Islet of Langerhans (tissue), 1 donor: Measurements from ENCODE around the gene KCTD15.

Experiments used
- FAIRE-seq: peaks from one replicate; lab custom pipeline; 2011; peaks lifted over from hg19 to GRCh38; lab: Jason Lieb, UNC

The KCTD15 gene

GRCh38 chr19:33797802-33798671 lies 1.4 kb downstream of the KCTD15 start:
- FAIRE-seq, result no peak

- FAIRE-seq, result no peak
Measured at GRCh38 chr19:33798681-33799111, 2.0 kb downstream of the KCTD15 start.

GRCh38 chr19:33799476-33799875 lies 2.8 kb downstream of the KCTD15 start:
- no peak for FAIRE-seq

GRCh38 chr19:33800012-33800680 lies 3.5 kb downstream of the KCTD15 start:
- no peak for FAIRE-seq

- no peak for FAIRE-seq
Measured at GRCh38 chr19:33801411-33801810, 4.7 kb downstream of the KCTD15 start.

- FAIRE-seq, result no peak
Measured at GRCh38 chr19:33802001-33802400, 5.3 kb downstream of the KCTD15 start.

GRCh38 chr19:33802801-33803200 lies 6.1 kb downstream of the KCTD15 start:
- no peak for FAIRE-seq

GRCh38 chr19:33803383-33803782 lies 6.7 kb downstream of the KCTD15 start:
- FAIRE-seq, result no peak

- no peak for FAIRE-seq
Measured at GRCh38 chr19:33804021-33804799, 7.5 kb downstream of the KCTD15 start.

- FAIRE-seq, result no peak
Measured at GRCh38 chr19:33805313-33805712, 8.6 kb downstream of the KCTD15 start.

- FAIRE-seq, result no peak
Measured at GRCh38 chr19:33805840-33806433, 9.3 kb downstream of the KCTD15 start.

GRCh38 chr19:33806434-33806881 lies 9.8 kb downstream of the KCTD15 start:
- no peak for FAIRE-seq

GRCh38 chr19:33808399-33808798 lies 11.7 kb downstream of the KCTD15 start:
- no peak for FAIRE-seq

- FAIRE-seq, result no peak
Measured at GRCh38 chr19:33809960-33810359, 13.3 kb downstream of the KCTD15 start.

- no peak for FAIRE-seq
Measured at GRCh38 chr19:33810821-33811220, 14.2 kb downstream of the KCTD15 start.

- no peak for FAIRE-seq
Measured at GRCh38 chr19:33811246-33811645, 14.6 kb downstream of the KCTD15 start.

GRCh38 chr19:33811736-33812387 lies 15.2 kb downstream of the KCTD15 start:
- FAIRE-seq, result no peak

- FAIRE-seq, result no peak
Measured at GRCh38 chr19:33812388-33813330, 16.0 kb downstream of the KCTD15 start.

- FAIRE-seq, result no peak
Measured at GRCh38 chr19:33813391-33814101, 16.9 kb downstream of the KCTD15 start.
